PC-9 (cell line): ENCODE data around the gene SV2A. TPM values are rescaled to one million over a fixed set of nuclear protein-coding genes. Genes with fewer than 3 reads are reported as not detected.
"Not testable (repeated sequence)": the region's sequence is repeated elsewhere in the genome, so short reads cannot be mapped to it uniquely, and the experiment has no call there.

Source experiments
- BruUV-seq: library from RNA; stranded (reverse); fragments of 400-500 nt; replicated peaks from 2 replicates; lab custom pipeline; 2021; lab: Mats Ljungman, UMichigan
- CTCF ChIA-PET: fragments of 300-600 bp; sonication (Branson Sonifier 250); formaldehyde crosslinking; loops from one replicate; lab custom pipeline; 2022; ENCODE audit warnings: antibody characterized with exemption; lab: Charles Lee
- POLR2A ChIA-PET: fragments of 300-600 bp; sonication (Branson Sonifier 250); formaldehyde crosslinking; loops from one replicate; lab custom pipeline; 2022; ENCODE audit warnings: antibody characterized with exemption; ENCODE audit not compliant: unreplicated experiment; lab: Charles Lee
- DNase-seq, 2 experiments: peaks; one replicate each; pipeline versions ENCODE4 v3.0.0 to v3.0.0-alpha.2; 2015 to 2022; ENCODE audit warnings: mixed read lengths in 1 of 2
- H2AFZ ChIP-seq: fragments of 200-600 bp; sonication (generic); 2 replicates; pipeline ENCODE4 v1.8.1; 2017; ENCODE audit warnings: antibody characterized with exemption
- H3F3A ChIP-seq: fragments of 200-600 bp; sonication (generic); 2 replicates; pipeline ENCODE4 v1.8.1; 2017; ENCODE audit warnings: antibody characterized with exemption, mild to moderate bottlenecking, low read depth; ENCODE audit not compliant: insufficient read depth
- H3K27ac ChIP-seq: fragments of 200-600 bp; sonication (generic); 2 replicates; pipeline ENCODE4 v1.6.1; 2016; ENCODE audit warnings: mixed run types
- H3K27me3 ChIP-seq: fragments of 200-600 bp; sonication (generic); 2 replicates; pipeline ENCODE4 v1.6.1; 2016; ENCODE audit warnings: low read depth, mixed run types; ENCODE audit not compliant: insufficient read depth
- H3K36me3 ChIP-seq: fragments of 200-600 bp; sonication (generic); 2 replicates; pipeline ENCODE4 v1.6.1; 2016; ENCODE audit warnings: low read depth, mixed run types
- H3K4me1 ChIP-seq: fragments of 200-600 bp; sonication (generic); replicated peaks from 2 replicates; pipeline ENCODE4 v1.6.1; 2016; ENCODE audit warnings: mixed run types; ENCODE audit not compliant: insufficient read depth
- H3K4me2 ChIP-seq: fragments of 200-600 bp; sonication (generic); 2 replicates; pipeline ENCODE4 v1.6.1; 2017; ENCODE audit warnings: mixed run types
- H3K4me3 ChIP-seq: fragments of 200-600 bp; sonication (generic); 2 replicates; pipeline ENCODE4 v1.6.1; 2016; ENCODE audit warnings: mixed run types
- H3K79me2 ChIP-seq: fragments of 200-600 bp; sonication (generic); 2 replicates; pipeline ENCODE4 v1.6.1; 2017; ENCODE audit warnings: low read depth, mixed run types
- H3K9me2 ChIP-seq: fragments of 200-600 bp; sonication (generic); 2 replicates; pipeline ENCODE4 v1.8.1; 2017; ENCODE audit warnings: mild to moderate bottlenecking; ENCODE audit not compliant: insufficient read depth
- H3K9me3 ChIP-seq: fragments of 200-600 bp; sonication (generic); 2 replicates; pipeline ENCODE4 v1.8.1; 2016; ENCODE audit warnings: low read depth; ENCODE audit not compliant: insufficient read depth
- H4K20me1 ChIP-seq: fragments of 200-600 bp; sonication (generic); 2 replicates; pipeline ENCODE4 v1.8.1; 2017; ENCODE audit not compliant: insufficient read depth
- CTCF ChIP-seq: fragments of 200-600 bp; sonication (generic); conservative IDR thresholded peaks from 2 replicates; pipeline ENCODE4 v1.6.1; 2017; ENCODE audit warnings: mixed run types, antibody characterized with exemption, mild to moderate bottlenecking, moderate library complexity
- EZH2 ChIP-seq: fragments of 200-600 bp; sonication (generic); IDR thresholded peaks from 2 replicates; pipeline ENCODE4 v1.8.0; 2017; ENCODE audit warnings: antibody characterized with exemption, low read depth
- intact Hi-C: fragments of 100-400 bp; cut with micrococcal nuclease; formaldehyde crosslinking; loops from one replicate; pipeline ENCODE4 v1.10.0; 2022; ENCODE audit not compliant: unreplicated experiment
- total RNA-seq: library from RNA; stranded (reverse); gene quantifications from 2 replicates; pipeline ENCODE4 v1.2.3, GENCODE V29; 2021

Gene SV2A
- total RNA-seq, 1 experiment from 2014 or later, result 0.33 TPM

- Histone ChIP-seq H3K4me2 (peak overlapping the region; percentile 89), H3K27ac (peak overlapping the region; percentile 95), H3K4me1 (peaks cover 40% of the 10 kb centered on the region), H3F3A (peaks cover 52% of the 10 kb centered on the region), H2AFZ (no peak overlapping the region; the same call in 1 of the 2 replicates), H3K36me3 (0 out of 2 replicates have a peak, but pooled peaks cover 6% of the 10 kb centered on the region), H4K20me1 (no peaks in the 10 kb centered on the region), H3K4me3 (peak overlapping the region; percentile 54; the same call in 1 of the 2 replicates), H3K9me3 (no peaks in the 10 kb centered on the region), H3K9me2 (no peaks in the 10 kb centered on the region), H3K79me2 (no peaks in the 10 kb centered on the region), H3K27me3 (no peaks in the 10 kb centered on the region)
- CTCF ChIA-PET, result no interaction called here
- POLR2A ChIA-PET, result interaction anchor here (0.6 to 1.0 kb wide), 3 partner anchors 10 to 112 kb away, joined by 3 to 19 read pairs (median 4); a partner anchor contains a TSS
- TF ChIP-seq CTCF, result no peak
- no peak for TF ChIP-seq EZH2
- no peak for DNase-seq
- intact Hi-C loops, result no loop called here
- no TSS peak for BruUV-seq
These were observed 22.8 kb upstream of the SV2A start for GRCh38 chr1:149940427-149940826.

GRCh38 chr1:149938668-149939003 is 21.0 kb upstream of the SV2A start:
- not testable (repeated sequence) for H4K20me1 ChIP-seq

GRCh38 chr1:149937759-149938158 is 20.1 kb upstream of the SV2A start:
- Histone ChIP-seq H3K9me3 (no peaks in the 10 kb centered on the region), H3K36me3 (no peaks in the 10 kb centered on the region), H3K4me3 (peak overlapping the region; percentile 81; the same call in 1 of the 2 replicates), H3K9me2 (no peaks in the 10 kb centered on the region), H4K20me1 (no peaks in the 10 kb centered on the region), H3K79me2 (no peaks in the 10 kb centered on the region), H2AFZ (no peak overlapping the region), H3F3A (peaks cover 52% of the 10 kb centered on the region), H3K4me1 (peaks cover 40% of the 10 kb centered on the region), H3K27me3 (no peaks in the 10 kb centered on the region), H3K27ac (peak overlapping the region; percentile 95), H3K4me2 (peak overlapping the region; percentile 89)
- POLR2A ChIA-PET, result interaction anchor here (0.6 to 1.1 kb wide), 4 partner anchors 12 to 293 kb away, joined by 3 to 33 read pairs (median 4); a partner anchor contains a TSS
- TF ChIP-seq EZH2 (no peak), CTCF (no peak)
- peak in 1 of 2 experiments; percentile 7 for DNase-seq
- intact Hi-C loops, result loop anchor here (1.0 to 2.0 kb wide), 2 partner anchors 10 to 73 kb away; partner anchors contain the start of genes OTUD7B and SF3B4
- TSS peak; percentile 80 for BruUV-seq
- CTCF ChIA-PET, result interaction anchor here (0.7 kb wide), 1 partner anchor 254 kb away, joined by 3 read pairs; no protein-coding TSS in a partner anchor

More at GRCh38 chr1:149938668-149939003, 21.0 kb upstream of the SV2A start:
- DNase-seq, result peak in 1 of 2 experiments; percentile 10
- H3K9me3 ChIP-seq, H3K79me2 ChIP-seq, H3K36me3 ChIP-seq, H3K9me2 ChIP-seq, BruUV-seq, CTCF ChIA-PET, H3K27me3 ChIP-seq, H2AFZ ChIP-seq: not testable (repeated sequence)
- intact Hi-C loops, result loop anchor here (1.0 to 2.0 kb wide), 2 partner anchors 50 to 72 kb away; partner anchors contain the start of gene OTUD7B
- POLR2A ChIA-PET, result interaction anchor here (0.6 to 1.4 kb wide), 3 partner anchors 39 to 154 kb away, joined by 3 to 7 read pairs (median 7); a partner anchor contains a TSS
- H3K4me2 ChIP-seq, result peak overlapping the region; percentile 89
- H3K4me3 ChIP-seq, result peak overlapping the region; percentile 54
- H3K4me1 ChIP-seq, result peaks cover 40% of the 10 kb centered on the region
- H3F3A ChIP-seq, result peaks cover 52% of the 10 kb centered on the region
- peak overlapping the region; percentile 95 for H3K27ac ChIP-seq
